Liver (tissue), 9 donors: ENCODE results near the gene CCDC190. TPM values are rescaled to one million over a fixed set of nuclear protein-coding genes. Genes with fewer than 3 reads are reported as not detected.

Experiments used
- DNase-seq: peaks from one replicate; pipeline ENCODE4 v3.0.0-alpha.2; 2017; ENCODE audit warnings: low spot score
- H3K27ac ChIP-seq, 2 donors: one replicate each; pipeline ENCODE4 v1.7.0; 2013; ENCODE audit warnings: inconsistent platforms in 2 of 2, low read length in 2 of 2, control low read depth in 1 of 2, low read depth in 1 of 2, mild to moderate bottlenecking in 1 of 2
- H3K27me3 ChIP-seq, 4 donors: one replicate each; pipeline versions ENCODE4 v1.6.1 to v1.7.0; 2013; ENCODE audit warnings: low read length in 3 of 4, inconsistent platforms in 1 of 4, mild to moderate bottlenecking in 1 of 4, moderate library complexity in 1 of 4; ENCODE audit not compliant: control insufficient read depth in 4 of 4, insufficient read depth in 4 of 4
- H3K36me3 ChIP-seq, 4 donors: one replicate each; pipeline versions ENCODE4 v1.6.1 to v1.7.0; 2013; ENCODE audit warnings: low read length in 3 of 4, mild to moderate bottlenecking in 3 of 4, low read depth in 1 of 4, moderate library complexity in 1 of 4; ENCODE audit not compliant: control insufficient read depth in 4 of 4, insufficient read depth in 3 of 4
- H3K4me1 ChIP-seq, 4 donors: one replicate each; pipeline versions ENCODE4 v1.6.1 to v1.7.0; 2013; ENCODE audit warnings: low read length in 3 of 4, mild to moderate bottlenecking in 3 of 4, moderate library complexity in 1 of 4; ENCODE audit not compliant: control insufficient read depth in 4 of 4, insufficient read depth in 4 of 4
- H3K4me3 ChIP-seq, 3 donors: one replicate each; pipeline versions ENCODE4 v1.6.1 to v1.7.0; 2013; ENCODE audit warnings: low read length in 3 of 3, control low read depth in 1 of 3, low read depth in 1 of 3, mild to moderate bottlenecking in 1 of 3
- H3K9ac ChIP-seq, 2 donors: one replicate each; pipeline ENCODE4 v1.7.0; 2013; ENCODE audit warnings: low read length in 2 of 2, mild to moderate bottlenecking in 2 of 2, moderate library complexity in 2 of 2, control low read depth in 1 of 2, low read depth in 1 of 2
- H3K9me3 ChIP-seq, 4 donors: one replicate each; pipeline versions ENCODE4 v1.6.1 to v1.7.0; 2013; ENCODE audit warnings: low read length in 3 of 4; ENCODE audit not compliant: control insufficient read depth in 4 of 4
- ATF3 ChIP-seq: IDR thresholded peaks from 2 replicates; pipeline ENCODE4 v1.6.1; 2016; ENCODE audit warnings: antibody characterized with exemption
- FOXA1 ChIP-seq: IDR thresholded peaks from 2 replicates; pipeline ENCODE4 v1.6.1; 2016; ENCODE audit warnings: antibody characterized with exemption
- FOXA2 ChIP-seq: IDR thresholded peaks from 2 replicates; pipeline ENCODE4 v1.6.1; 2016; ENCODE audit warnings: antibody characterized with exemption
- HNF4A ChIP-seq, 2 donors: conservative IDR thresholded peaks; 2 replicates each; pipeline ENCODE4 v1.6.1; 2016; ENCODE audit warnings: antibody characterized with exemption in 2 of 2, mild to moderate bottlenecking in 2 of 2
- HNF4G ChIP-seq: IDR thresholded peaks from 2 replicates; pipeline ENCODE4 v1.6.1; 2016; ENCODE audit warnings: antibody characterized with exemption
- NR2F2 ChIP-seq: IDR thresholded peaks from 2 replicates; pipeline ENCODE4 v1.6.1; 2016; ENCODE audit warnings: antibody characterized with exemption
- RAD21 ChIP-seq, 2 donors: IDR thresholded peaks; 2 replicates each; pipeline ENCODE4 v1.6.1; 2016; ENCODE audit warnings: antibody characterized with exemption in 2 of 2, mild to moderate bottlenecking in 2 of 2
- SP1 ChIP-seq: IDR thresholded peaks from 2 replicates; pipeline ENCODE4 v1.6.1; 2018; ENCODE audit warnings: antibody characterized with exemption, mild to moderate bottlenecking
- ZBTB33 ChIP-seq: IDR thresholded peaks from 2 replicates; pipeline ENCODE4 v1.6.1; 2016; ENCODE audit warnings: antibody characterized with exemption
- WGBS: extraction: QIAGEN DNeasy Blood & Tissue Kit; methylation state at CpG from one replicate; pipeline ENCODE4 v1.1.7; 2013; 5-methylcytosine and 5-hydroxymethylcytosine counted together
- polyA plus RNA-seq, 2 donors: library from polyadenylated mRNA; stranded (reverse) in 1 of 2; unstranded in 1 of 2; fragments of 200-250 nt in 1 of 2; fragments of >200 nt in 1 of 2; fragmentation: Nextera tagmentation in 1 of 2; extraction: Ambion mirVana in 1 of 2; gene quantifications; one replicate each; pipeline versions ENCODE4 v1.2.1 to v1.2.3, GENCODE V29; 2013 to 2015
- total RNA-seq, 2 donors: library from RNA; depleted of rRNA; stranded (reverse); fragments of >200 nt; gene quantifications; one replicate each; pipeline ENCODE4 v1.2.3, GENCODE V29; 2014
- TF ChIP-seq, protein P1 (sequence below): IDR thresholded peaks from 2 replicates; pipeline ENCODE4 v1.6.1; 2016; ENCODE audit warnings: antibody characterized with exemption
- donor health status: healthy.
- donor health status: healthy.
- donor health status: healthy.
- donor health status: healthy.
- donor health status: healthy.

CCDC190 gene
- total and polyA plus RNA-seq, 4 donors = not detected

DNA sequence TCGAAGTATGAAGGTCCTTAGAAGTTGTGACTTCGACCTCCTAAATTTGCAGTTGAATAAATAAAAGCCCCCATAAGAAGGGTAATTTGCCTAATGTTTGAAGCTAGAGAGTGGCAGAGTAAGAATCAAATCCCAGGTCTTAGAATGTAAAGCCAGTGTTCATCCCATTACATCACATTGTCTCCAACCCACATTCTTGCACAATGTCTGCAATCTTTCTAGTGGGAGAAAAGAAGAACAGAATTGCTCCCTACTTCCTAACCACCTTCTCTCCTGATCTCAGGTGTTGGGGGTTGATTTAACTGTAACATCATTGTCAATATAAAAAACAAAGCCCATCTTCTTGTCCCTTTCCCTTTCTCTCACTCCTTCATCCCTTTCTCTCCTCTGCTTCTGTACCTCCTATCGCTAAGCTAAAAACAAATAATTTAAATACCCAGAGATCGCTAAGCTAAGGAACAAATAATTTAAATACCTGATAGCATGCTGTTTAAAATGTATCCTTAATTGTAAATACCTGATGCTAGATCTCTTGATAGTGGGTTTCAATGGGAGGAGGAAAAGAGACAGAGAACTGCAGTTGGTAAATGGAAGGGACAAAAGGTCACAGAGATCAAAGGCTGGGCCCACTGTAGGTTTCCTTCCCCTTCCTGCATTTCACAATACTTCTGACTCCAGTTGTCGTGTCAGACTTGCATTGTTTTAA lies 32.1 kb upstream of the CCDC190 start:
- 49% methylated on average over 5 of the region's 5 CpGs for WGBS
- Histone ChIP-seq H3K9ac (no peak overlapping the region), H3K27me3 (no peaks in the 10 kb centered on the region), H3K27ac (no peak overlapping the region), H3K36me3 (no peaks in the 10 kb centered on the region), H3K9me3 (no peaks in the 10 kb centered on the region), H3K4me3 (no peak overlapping the region), H3K4me1 (no peaks in the 10 kb centered on the region)
- TF ChIP-seq FOXA1 (no peak), HNF4A (conservative IDR thresholded peaks at IDR 0.05) (no peak), SP1 (no peak), NR2F2 (peak; percentile 93), RAD21 (IDR thresholded peaks at IDR 0.05) (no peak), ZBTB33 (no peak)
- TF ChIP-seq, protein P1, sequence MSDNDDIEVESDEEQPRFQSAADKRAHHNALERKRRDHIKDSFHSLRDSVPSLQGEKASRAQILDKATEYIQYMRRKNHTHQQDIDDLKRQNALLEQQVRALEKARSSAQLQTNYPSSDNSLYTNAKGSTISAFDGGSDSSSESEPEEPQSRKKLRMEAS = no peak
- no peak for DNase-seq

GRCh38 chr1:162889989-162890388 lies 29.0 kb upstream of the CCDC190 start:
- 35% methylated on average over 2 of the region's 2 CpGs for WGBS
- Histone ChIP-seq H3K9me3 (no peaks in the 10 kb centered on the region), H3K4me1 (no peaks in the 10 kb centered on the region), H3K36me3 (no peaks in the 10 kb centered on the region), H3K4me3 (no peak overlapping the region), H3K9ac (no peak overlapping the region), H3K27me3 (no peaks in the 10 kb centered on the region), H3K27ac (no peak overlapping the region)
- DNase-seq = no peak
- no peak for TF ChIP-seq HNF4A (conservative IDR thresholded peaks at IDR 0.05)
- peak; percentile 23 for TF ChIP-seq NR2F2
- peak in 1 of 2 donors; percentile 7 for TF ChIP-seq RAD21 (IDR thresholded peaks at IDR 0.05)

GRCh38 chr1:162886705-162887104 lies 25.7 kb upstream of the CCDC190 start:
- H3K4me1 ChIP-seq = no peaks in the 10 kb centered on the region
- no peaks in the 10 kb centered on the region for H3K27me3 ChIP-seq
- no peaks in the 10 kb centered on the region for H3K9me3 ChIP-seq
- WGBS = 93% methylated on average over 2 of the region's 2 CpGs
- DNase-seq = no peak
- H3K27ac ChIP-seq = no peak overlapping the region
- no peaks in the 10 kb centered on the region for H3K36me3 ChIP-seq
- H3K9ac ChIP-seq = no peak overlapping the region
- TF ChIP-seq HNF4A (conservative IDR thresholded peaks at IDR 0.05) (no peak), HNF4G (no peak), FOXA2 (no peak)
- H3K4me3 ChIP-seq = no peak overlapping the region

DNA sequence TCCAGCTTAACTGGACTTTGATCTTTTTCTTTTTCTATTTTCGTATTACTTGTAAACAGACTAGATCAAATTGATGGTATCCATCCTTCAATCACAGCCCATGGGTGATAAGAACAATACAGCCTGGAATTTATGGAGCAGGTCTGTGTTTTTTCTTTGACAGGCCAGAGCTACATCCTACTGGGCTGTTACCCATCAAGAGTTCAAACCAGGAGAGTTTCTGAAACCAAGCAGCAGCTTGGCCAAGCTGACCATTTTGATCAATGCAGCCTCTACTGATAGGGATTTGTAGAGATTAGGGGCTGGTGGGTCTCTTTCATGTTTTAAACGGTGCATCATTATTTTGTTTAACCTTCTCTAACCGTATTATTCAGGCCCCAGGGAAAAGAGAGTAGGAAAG lies 24.3 kb upstream of the CCDC190 start:
- WGBS = 18% methylated on average over 3 of the region's 3 CpGs

More for the DNA sequence above, 24.3 kb upstream of the CCDC190 start:
- Histone ChIP-seq H3K9me3 (no peaks in the 10 kb centered on the region), H3K36me3 (no peaks in the 10 kb centered on the region), H3K4me3 (no peak overlapping the region), H3K27me3 (peaks cover 0 to 3% (median 0%) of the 10 kb centered on the region in 4 donors), H3K27ac (no peak overlapping the region), H3K9ac (no peak overlapping the region), H3K4me1 (no peaks in the 10 kb centered on the region)
- no peak for DNase-seq
- TF ChIP-seq HNF4A (conservative IDR thresholded peaks at IDR 0.05) (no peak), ZBTB33 (no peak), ATF3 (no peak)
